Osteocyte (in vitro differentiated cells): ENCODE data around the gene CPLANE1. TPM values are rescaled to one million over a fixed set of nuclear protein-coding genes. Genes with fewer than 3 reads are reported as not detected.
"Not testable (repeated sequence)": the region's sequence is repeated elsewhere in the genome, so short reads cannot be mapped to it uniquely, and the experiment has no call there.

ENCODE experiments used
- DNase-seq: peaks from one replicate; pipeline ENCODE4 v3.0.0; 2021; ENCODE audit warnings: mixed read lengths; ENCODE audit not compliant: unreplicated experiment; ENCODE audit errors: extremely low spot score
- H3K27ac Mint-ChIP-seq: one replicate; pipeline ENCODE4 v1.8.0; 2021; ENCODE audit warnings: mild to moderate bottlenecking, mixed read lengths; ENCODE audit not compliant: unreplicated experiment
- H3K27me3 Mint-ChIP-seq: one replicate; pipeline ENCODE4 v1.8.0; 2021; ENCODE audit warnings: mixed read lengths; ENCODE audit not compliant: unreplicated experiment
- H3K36me3 Mint-ChIP-seq: one replicate; pipeline ENCODE4 v1.8.0; 2021; ENCODE audit warnings: mixed read lengths; ENCODE audit not compliant: unreplicated experiment
- H3K4me1 Mint-ChIP-seq: one replicate; pipeline ENCODE4 v1.8.0; 2021; ENCODE audit warnings: mixed read lengths; ENCODE audit not compliant: unreplicated experiment
- H3K4me3 Mint-ChIP-seq: one replicate; pipeline ENCODE4 v1.8.0; 2021; ENCODE audit warnings: mild to moderate bottlenecking, moderate library complexity, mixed read lengths; ENCODE audit not compliant: unreplicated experiment
- H3K9me3 Mint-ChIP-seq: one replicate; pipeline ENCODE4 v1.8.0; 2021; ENCODE audit warnings: mixed read lengths; ENCODE audit not compliant: unreplicated experiment
- CTCF ChIP-seq: fragments of 200-600 bp; sonication (generic); IDR thresholded peaks from 2 replicates; pipeline ENCODE4 v1.5.0; 2021; ENCODE audit warnings: antibody characterized with exemption, mild to moderate bottlenecking, moderate library complexity
- total RNA-seq: library from RNA; stranded (reverse); gene quantifications from 2 replicates; pipeline ENCODE4 v1.2.1, GENCODE V29; 2021

CPLANE1 gene
- total RNA-seq, 1 donor from 2014 or later: 33.7 TPM

GRCh38 chr5:37247496-37247895 is 1.7 kb downstream of the CPLANE1 start:
- DNase-seq: no peak
- Mint-ChIP-seq H3K27ac (peak overlapping the region; percentile 19), H3K27me3 (no peaks in the 10 kb centered on the region), H3K36me3 (peaks cover 4% of the 10 kb centered on the region), H3K4me3 (peak overlapping the region; percentile 79), H3K4me1 (peaks cover 33% of the 10 kb centered on the region), H3K9me3 (no peaks in the 10 kb centered on the region)
- TF ChIP-seq CTCF: no peak

- Mint-ChIP-seq H3K36me3 (peaks cover 4% of the 10 kb centered on the region), H3K9me3 (no peaks in the 10 kb centered on the region), H3K27me3 (no peaks in the 10 kb centered on the region), H3K27ac (no peak overlapping the region), H3K4me3 (peak overlapping the region; percentile 79), H3K4me1 (peaks cover 33% of the 10 kb centered on the region)
- no peak for TF ChIP-seq CTCF
- no peak for DNase-seq
Observed at GRCh38 chr5:37247036-37247435, 2.1 kb downstream of the CPLANE1 start.

GRCh38 chr5:37234288-37234687 is 14.9 kb downstream of the CPLANE1 start:
- TF ChIP-seq CTCF: no peak
- DNase-seq: no peak
- Mint-ChIP-seq H3K4me1 (no peaks in the 10 kb centered on the region), H3K27me3 (no peaks in the 10 kb centered on the region), H3K4me3 (no peak overlapping the region), H3K27ac (no peak overlapping the region), H3K9me3 (peaks cover 16% of the 10 kb centered on the region), H3K36me3 (peaks cover 63% of the 10 kb centered on the region)

GRCh38 chr5:37226377-37226776 is 22.8 kb downstream of the CPLANE1 start:
- no peak overlapping the region for H3K4me3 Mint-ChIP-seq
- H3K27me3 Mint-ChIP-seq: no peaks in the 10 kb centered on the region
- no peak overlapping the region for H3K27ac Mint-ChIP-seq
- no peaks in the 10 kb centered on the region for H3K4me1 Mint-ChIP-seq
- peaks cover 50% of the 10 kb centered on the region for H3K36me3 Mint-ChIP-seq
- H3K9me3 Mint-ChIP-seq: no peaks in the 10 kb centered on the region
- no peak for DNase-seq
- no peak for TF ChIP-seq CTCF

- Mint-ChIP-seq H3K27ac (no peak overlapping the region), H3K9me3 (no peaks in the 10 kb centered on the region), H3K4me1 (no peaks in the 10 kb centered on the region), H3K4me3 (no peak overlapping the region), H3K36me3 (peaks cover 52% of the 10 kb centered on the region), H3K27me3 (no peaks in the 10 kb centered on the region)
- TF ChIP-seq CTCF: no peak
- no peak for DNase-seq
Observed at GRCh38 chr5:37222181-37222580, 27.0 kb downstream of the CPLANE1 start.

GRCh38 chr5:37220426-37220825 is 28.8 kb downstream of the CPLANE1 start:
- not testable (repeated sequence) for DNase-seq, H3K27me3 Mint-ChIP-seq, H3K4me1 Mint-ChIP-seq, H3K4me3 Mint-ChIP-seq, H3K9me3 Mint-ChIP-seq, H3K27ac Mint-ChIP-seq
- H3K36me3 Mint-ChIP-seq: peaks cover 51% of the 10 kb centered on the region

GRCh38 chr5:37219384-37219783 is 29.8 kb downstream of the CPLANE1 start:
- not testable (repeated sequence) for H3K4me3 Mint-ChIP-seq, H3K27ac Mint-ChIP-seq, H3K27me3 Mint-ChIP-seq, H3K9me3 Mint-ChIP-seq, H3K4me1 Mint-ChIP-seq, DNase-seq
- H3K36me3 Mint-ChIP-seq: peaks cover 52% of the 10 kb centered on the region
